Activated CD8-positive, alpha-beta T cell treated with anti-CD3 and anti-CD28 coated beads for 36 hours (primary cell): Measurements from ENCODE around the gene CNOT1. TPM values are rescaled to one million over a fixed set of nuclear protein-coding genes. Genes with fewer than 3 reads are reported as not detected.

Experiments
- ATAC-seq: fragments of 200-7000 bp; cut with Tn5 transposase; one replicate; pipeline ENCODE4 v1.10.0; 2021; ENCODE audit warnings: mild to moderate bottlenecking, moderate library complexity
- CTCF ChIA-PET: fragments of 350-600 bp; sonication (Branson Sonifier 250); formaldehyde crosslinking; loops from one replicate; lab custom pipeline; 2021; ENCODE audit warnings: antibody characterized with exemption; lab: Charles Lee
- POLR2A ChIA-PET: fragments of 350-600 bp; sonication (Branson Sonifier 250); formaldehyde crosslinking; loops from one replicate; lab custom pipeline; 2021; ENCODE audit warnings: antibody characterized with exemption; lab: Charles Lee
- DNase-seq: peaks from one replicate; pipeline ENCODE4 v3.0.0-alpha.2; 2020
- H3K27ac Mint-ChIP-seq: one replicate; pipeline ENCODE4 v1.8.0; 2021; ENCODE audit warnings: mild to moderate bottlenecking, mixed read lengths
- H3K27me3 Mint-ChIP-seq: one replicate; pipeline ENCODE4 v1.8.0; 2021; ENCODE audit warnings: mixed read lengths
- H3K36me3 Mint-ChIP-seq: one replicate; pipeline ENCODE4 v1.8.0; 2021; ENCODE audit warnings: low read depth, mixed read lengths
- H3K4me1 Mint-ChIP-seq: one replicate; pipeline ENCODE4 v1.8.0; 2021; ENCODE audit warnings: low read depth, mixed read lengths
- H3K4me3 Mint-ChIP-seq: one replicate; pipeline ENCODE4 v1.8.0; 2021; ENCODE audit warnings: mild to moderate bottlenecking, moderate library complexity, mixed read lengths
- H3K9me3 Mint-ChIP-seq: one replicate; pipeline ENCODE4 v1.8.0; 2021; ENCODE audit warnings: mixed read lengths
- intact Hi-C: fragments of 100-400 bp; cut with micrococcal nuclease; formaldehyde crosslinking; loops from one replicate; pipeline ENCODE4 v1.10.0; 2022
- total RNA-seq, 2 experiments: library from RNA; stranded (reverse); gene quantifications; one replicate each; pipeline ENCODE4 v1.2.3, GENCODE V29; 2021
- TF ChIP-seq, protein P1 (sequence below): fragments of 200-600 bp; IDR thresholded peaks from one replicate; pipeline ENCODE4 v1.8.0; 2022; ENCODE audit warnings: antibody characterized with exemption, mild to moderate bottlenecking

CNOT1 gene
- total RNA-seq, 2 experiments from 2014 or later, result 274 to 281 TPM

DNA sequence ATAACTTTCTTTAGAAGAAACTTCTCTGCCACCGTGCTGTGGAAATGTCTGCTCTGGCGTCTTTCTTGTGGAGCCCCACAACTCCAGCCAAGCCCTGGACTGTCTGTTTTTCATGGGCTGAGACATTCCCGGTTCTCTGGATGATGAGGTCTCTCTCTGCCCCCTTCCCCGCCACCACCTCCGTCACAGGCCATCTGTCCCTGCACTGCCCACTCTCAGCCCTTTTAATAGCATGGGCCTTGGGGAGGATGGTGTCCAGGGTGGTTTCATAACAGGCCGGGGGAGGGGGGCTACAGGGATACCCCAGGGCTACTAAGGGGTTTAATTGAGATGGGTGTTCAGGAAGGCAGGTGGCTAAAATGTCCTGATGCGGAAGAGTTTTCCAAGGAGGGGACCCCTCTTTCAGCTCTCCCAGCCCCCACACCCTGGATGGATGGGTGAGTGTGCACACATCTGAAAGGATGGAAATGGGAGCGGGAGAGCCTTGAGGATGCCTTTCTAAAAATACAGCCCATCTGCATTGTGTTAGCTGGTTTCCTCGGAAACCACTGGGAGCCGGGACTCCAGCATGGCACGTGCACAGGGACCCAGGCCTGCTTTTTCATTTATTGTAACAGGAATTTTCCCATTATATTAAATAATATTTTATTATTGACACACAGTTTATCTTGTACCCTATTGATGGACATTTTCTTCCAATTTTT, 144.3 kb downstream of the CNOT1 start:
- ATAC-seq (no peak), DNase-seq (no peak)
- Mint-ChIP-seq H3K4me3 (no peak overlapping the region), H3K4me1 (no peaks in the 10 kb centered on the region), H3K9me3 (no peaks in the 10 kb centered on the region), H3K36me3 (no peaks in the 10 kb centered on the region), H3K27me3 (peaks cover 5% of the 10 kb centered on the region), H3K27ac (no peak overlapping the region)
- intact Hi-C loops, result no loop called here
- ChIA-PET POLR2A (interaction anchor here (1.2 kb wide), 1 partner anchor 14 kb away, joined by 3 read pairs; no protein-coding TSS in a partner anchor), CTCF (interaction anchor here (0.6 to 7.9 kb wide), 5 partner anchors 27 to 271 kb away, joined by 3 to 201 read pairs (median 3); no protein-coding TSS in a partner anchor)
- TF ChIP-seq, protein P1, sequence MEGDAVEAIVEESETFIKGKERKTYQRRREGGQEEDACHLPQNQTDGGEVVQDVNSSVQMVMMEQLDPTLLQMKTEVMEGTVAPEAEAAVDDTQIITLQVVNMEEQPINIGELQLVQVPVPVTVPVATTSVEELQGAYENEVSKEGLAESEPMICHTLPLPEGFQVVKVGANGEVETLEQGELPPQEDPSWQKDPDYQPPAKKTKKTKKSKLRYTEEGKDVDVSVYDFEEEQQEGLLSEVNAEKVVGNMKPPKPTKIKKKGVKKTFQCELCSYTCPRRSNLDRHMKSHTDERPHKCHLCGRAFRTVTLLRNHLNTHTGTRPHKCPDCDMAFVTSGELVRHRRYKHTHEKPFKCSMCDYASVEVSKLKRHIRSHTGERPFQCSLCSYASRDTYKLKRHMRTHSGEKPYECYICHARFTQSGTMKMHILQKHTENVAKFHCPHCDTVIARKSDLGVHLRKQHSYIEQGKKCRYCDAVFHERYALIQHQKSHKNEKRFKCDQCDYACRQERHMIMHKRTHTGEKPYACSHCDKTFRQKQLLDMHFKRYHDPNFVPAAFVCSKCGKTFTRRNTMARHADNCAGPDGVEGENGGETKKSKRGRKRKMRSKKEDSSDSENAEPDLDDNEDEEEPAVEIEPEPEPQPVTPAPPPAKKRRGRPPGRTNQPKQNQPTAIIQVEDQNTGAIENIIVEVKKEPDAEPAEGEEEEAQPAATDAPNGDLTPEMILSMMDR, result no peak

DNA sequence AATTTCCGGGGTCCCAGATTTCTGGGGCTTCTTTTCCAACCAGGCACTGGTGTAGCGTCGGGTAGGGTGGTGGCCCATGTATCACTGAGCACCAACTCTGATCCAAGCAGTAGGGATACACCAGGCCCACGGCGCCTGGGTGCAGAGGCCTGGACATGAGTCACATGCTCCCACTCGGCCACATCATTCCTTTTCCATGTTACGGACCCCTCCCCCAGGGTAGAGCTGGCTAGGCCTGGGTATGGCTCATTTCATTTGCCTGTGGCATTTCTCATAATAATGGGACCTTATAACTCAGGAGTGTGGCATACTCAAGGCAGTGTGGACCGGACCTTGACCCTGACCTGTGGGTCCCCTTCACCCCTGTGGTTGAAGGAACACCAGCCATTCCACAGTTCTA, 147.7 kb downstream of the CNOT1 start:
- no peak overlapping the region for H3K4me3 Mint-ChIP-seq
- no peak for DNase-seq

GRCh38 chr16:58481226-58481869, 148.3 kb downstream of the CNOT1 start:
- Mint-ChIP-seq H3K4me3 (no peak overlapping the region), H3K9me3 (no peaks in the 10 kb centered on the region), H3K36me3 (no peaks in the 10 kb centered on the region), H3K4me1 (no peaks in the 10 kb centered on the region), H3K27ac (no peak overlapping the region), H3K27me3 (peaks cover 8% of the 10 kb centered on the region)
- ChIA-PET CTCF (interaction anchor here (1.2 kb wide), 1 partner anchor 145 kb away, joined by 5 read pairs; no protein-coding TSS in a partner anchor), POLR2A (no interaction called here)
- DNase-seq (no peak), ATAC-seq (no peak)
- TF ChIP-seq, protein P1, result no peak
- intact Hi-C loops, result no loop called here

More for the DNA sequence above, 147.7 kb downstream of the CNOT1 start:
- H3K27ac Mint-ChIP-seq, result no peak overlapping the region
- ATAC-seq, result no peak
- H3K4me1 Mint-ChIP-seq, result no peaks in the 10 kb centered on the region
- TF ChIP-seq, protein P1, result no peak
- no peaks in the 10 kb centered on the region for H3K36me3 Mint-ChIP-seq
- intact Hi-C loops, result no loop called here
- no peaks in the 10 kb centered on the region for H3K9me3 Mint-ChIP-seq
- POLR2A ChIA-PET, result no interaction called here
- H3K27me3 Mint-ChIP-seq, result peaks cover 9% of the 10 kb centered on the region
- CTCF ChIA-PET, result no interaction called here

DNA sequence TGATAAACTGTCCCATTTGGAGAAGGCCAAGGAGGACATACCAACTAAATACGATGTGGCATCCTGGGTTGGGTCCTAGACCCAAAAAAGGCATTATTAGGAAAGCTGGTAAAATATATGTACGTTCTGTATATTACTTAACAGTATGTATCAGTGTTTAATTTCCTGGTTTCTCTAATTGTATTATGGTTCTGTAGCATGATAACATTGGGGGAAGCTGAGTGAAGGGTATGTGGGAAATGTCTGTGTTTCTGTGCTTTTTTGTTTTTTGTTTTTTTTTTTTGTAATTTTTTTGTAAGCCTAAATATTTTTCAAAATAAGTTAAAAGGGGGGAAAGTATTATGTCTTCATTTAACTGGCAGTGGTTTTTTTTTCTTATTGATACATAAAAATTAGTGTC, 151.2 kb downstream of the CNOT1 start:
- TF ChIP-seq, protein P1, result no peak
- no peak overlapping the region for H3K27ac Mint-ChIP-seq
- ChIA-PET CTCF (interaction anchor here (1.6 kb wide), 1 partner anchor 9 kb away, joined by 6 read pairs; no protein-coding TSS in a partner anchor), POLR2A (no interaction called here)
- DNase-seq (no peak), ATAC-seq (no peak)
- H3K4me3 Mint-ChIP-seq, result no peak overlapping the region
- H3K36me3 Mint-ChIP-seq, result no peaks in the 10 kb centered on the region
- peaks cover 10% of the 10 kb centered on the region for H3K27me3 Mint-ChIP-seq
- no peaks in the 10 kb centered on the region for H3K4me1 Mint-ChIP-seq
- intact Hi-C loops, result no loop called here
- H3K9me3 Mint-ChIP-seq, result no peaks in the 10 kb centered on the region

GRCh38 chr16:58476791-58477190, 152.8 kb downstream of the CNOT1 start:
- no peaks in the 10 kb centered on the region for H3K9me3 Mint-ChIP-seq
- ATAC-seq (no peak), DNase-seq (no peak)
- intact Hi-C loops, result no loop called here
- no peak overlapping the region for H3K27ac Mint-ChIP-seq
- H3K36me3 Mint-ChIP-seq, result no peaks in the 10 kb centered on the region
- POLR2A ChIA-PET, result no interaction called here
- TF ChIP-seq, protein P1, result no peak
- no peaks in the 10 kb centered on the region for H3K4me1 Mint-ChIP-seq
- CTCF ChIA-PET, result interaction anchor here (0.7 kb wide), 1 partner anchor 140 kb away, joined by 3 read pairs; no protein-coding TSS in a partner anchor
- no peak overlapping the region for H3K4me3 Mint-ChIP-seq
- H3K27me3 Mint-ChIP-seq, result peaks cover 14% of the 10 kb centered on the region
